ENCODE measurements around the gene HIVEP1. TPM values are rescaled to one million over a fixed set of nuclear protein-coding genes. Genes with fewer than 3 reads are reported as not detected.

Gene HIVEP1
- total RNA-seq, 1 donor from 2014 or later: 13.7 TPM

- no peak overlapping the region for H3K27ac ChIP-seq (replicated peaks)
- no peak for TF ChIP-seq CTCF (IDR thresholded peaks at IDR 0.05; ENCODE audit: borderline replicate concordance)
Measured at GRCh38 chr6:11978169-11978987, 33.7 kb upstream of the HIVEP1 start.

GRCh38 chr6:11979866-11980265 lies 32.2 kb upstream of the HIVEP1 start:
- Histone ChIP-seq H3K4me3 (no peak overlapping the region), H3K4me1 (no peaks in the 10 kb centered on the region), H3K27me3 (ENCODE audit: low read depth) (no peaks in the 10 kb centered on the region), H3K9me3 (replicated peaks) (no peaks in the 10 kb centered on the region), H3K36me3 (no peaks in the 10 kb centered on the region), H3K27ac (replicated peaks) (no peak overlapping the region)
- TF ChIP-seq CTCF (IDR thresholded peaks at IDR 0.05; ENCODE audit: borderline replicate concordance): no peak
- intact Hi-C loops (cut with micrococcal nuclease): no loop called here
- no peak for DNase-seq

More at GRCh38 chr6:11978169-11978987, 33.7 kb upstream of the HIVEP1 start:
- Histone ChIP-seq H3K4me3 (no peak overlapping the region), H3K9me3 (replicated peaks) (no peaks in the 10 kb centered on the region), H3K4me1 (peaks cover 11% of the 10 kb centered on the region), H3K36me3 (no peaks in the 10 kb centered on the region), H3K27me3 (ENCODE audit: low read depth) (no peaks in the 10 kb centered on the region)
- DNase-seq: no peak
- intact Hi-C loops (cut with micrococcal nuclease): no loop called here

GRCh38 chr6:11983306-11983705 lies 28.8 kb upstream of the HIVEP1 start:
- no peaks in the 10 kb centered on the region for H3K9me3 ChIP-seq (replicated peaks)
- intact Hi-C loops (cut with micrococcal nuclease): no loop called here
- H3K4me3 ChIP-seq: no peak overlapping the region
- no peak for DNase-seq
- H3K27me3 ChIP-seq (ENCODE audit: low read depth): no peaks in the 10 kb centered on the region
- H3K27ac ChIP-seq (replicated peaks): no peak overlapping the region
- no peaks in the 10 kb centered on the region for H3K4me1 ChIP-seq
- H3K36me3 ChIP-seq: no peaks in the 10 kb centered on the region
- no peak for TF ChIP-seq CTCF (IDR thresholded peaks at IDR 0.05; ENCODE audit: borderline replicate concordance)

- Histone ChIP-seq H3K9me3 (replicated peaks) (no peaks in the 10 kb centered on the region), H3K27me3 (ENCODE audit: low read depth) (no peaks in the 10 kb centered on the region), H3K36me3 (no peaks in the 10 kb centered on the region), H3K4me1 (no peaks in the 10 kb centered on the region), H3K4me3 (no peak overlapping the region), H3K27ac (replicated peaks) (no peak overlapping the region)
- no peak for DNase-seq
- no peak for TF ChIP-seq CTCF (IDR thresholded peaks at IDR 0.05; ENCODE audit: borderline replicate concordance)
- intact Hi-C loops (cut with micrococcal nuclease): no loop called here
Measured at GRCh38 chr6:11987386-11987785, 24.7 kb upstream of the HIVEP1 start.

- H3K9me3 ChIP-seq (replicated peaks): no peaks in the 10 kb centered on the region
- no peak for DNase-seq
- TF ChIP-seq CTCF (IDR thresholded peaks at IDR 0.05; ENCODE audit: borderline replicate concordance): no peak
- intact Hi-C loops (cut with micrococcal nuclease): no loop called here
- H3K36me3 ChIP-seq: no peaks in the 10 kb centered on the region
- no peak overlapping the region for H3K27ac ChIP-seq (replicated peaks)
- H3K4me1 ChIP-seq: no peaks in the 10 kb centered on the region
- no peaks in the 10 kb centered on the region for H3K27me3 ChIP-seq (ENCODE audit: low read depth)
- no peak overlapping the region for H3K4me3 ChIP-seq
Measured at GRCh38 chr6:11989386-11989785, 22.7 kb upstream of the HIVEP1 start.

All from left ventricle myocardium inferior (tissue), 1 donor.